Measurements from ENCODE around the gene RNF130. TPM values are rescaled to one million over a fixed set of nuclear protein-coding genes. Genes with fewer than 3 reads are reported as not detected.

Gene RNF130
- polyA plus RNA-seq, 1 experiment: 32.7 TPM

DNA sequence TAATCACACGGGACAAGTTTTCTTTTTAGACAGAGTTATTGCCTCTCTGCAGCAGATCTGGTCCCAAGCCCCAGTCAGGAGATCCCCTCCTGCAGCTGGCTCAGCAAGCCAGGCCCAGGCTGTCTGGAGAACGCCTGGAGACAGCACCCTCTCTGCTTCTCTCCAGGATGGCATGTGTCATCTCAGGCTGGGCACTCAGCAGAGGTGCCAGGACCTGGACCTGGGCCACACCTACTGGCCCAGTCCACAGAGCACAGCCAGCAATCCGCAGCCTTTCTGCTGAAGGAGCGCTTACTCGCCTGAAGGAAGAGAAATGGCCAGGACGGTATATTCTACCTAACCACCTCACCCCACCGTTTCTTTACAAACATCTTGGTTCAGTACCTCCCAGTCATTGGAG is 159.2 kb downstream of the RNF130 start:
- ChIA-PET POLR2A (no interaction called here), CTCF (no interaction called here)
- no peaks in the 10 kb centered on the region for H3K36me3 ChIP-seq (ENCODE audit: control insufficient read depth, insufficient read depth, low read length)
- H3K4me3 ChIP-seq (ENCODE audit: low read depth, low read length): no peak overlapping the region
- DNase-seq (ENCODE audit: low read depth): no peak
- TF ChIP-seq, protein P1, sequence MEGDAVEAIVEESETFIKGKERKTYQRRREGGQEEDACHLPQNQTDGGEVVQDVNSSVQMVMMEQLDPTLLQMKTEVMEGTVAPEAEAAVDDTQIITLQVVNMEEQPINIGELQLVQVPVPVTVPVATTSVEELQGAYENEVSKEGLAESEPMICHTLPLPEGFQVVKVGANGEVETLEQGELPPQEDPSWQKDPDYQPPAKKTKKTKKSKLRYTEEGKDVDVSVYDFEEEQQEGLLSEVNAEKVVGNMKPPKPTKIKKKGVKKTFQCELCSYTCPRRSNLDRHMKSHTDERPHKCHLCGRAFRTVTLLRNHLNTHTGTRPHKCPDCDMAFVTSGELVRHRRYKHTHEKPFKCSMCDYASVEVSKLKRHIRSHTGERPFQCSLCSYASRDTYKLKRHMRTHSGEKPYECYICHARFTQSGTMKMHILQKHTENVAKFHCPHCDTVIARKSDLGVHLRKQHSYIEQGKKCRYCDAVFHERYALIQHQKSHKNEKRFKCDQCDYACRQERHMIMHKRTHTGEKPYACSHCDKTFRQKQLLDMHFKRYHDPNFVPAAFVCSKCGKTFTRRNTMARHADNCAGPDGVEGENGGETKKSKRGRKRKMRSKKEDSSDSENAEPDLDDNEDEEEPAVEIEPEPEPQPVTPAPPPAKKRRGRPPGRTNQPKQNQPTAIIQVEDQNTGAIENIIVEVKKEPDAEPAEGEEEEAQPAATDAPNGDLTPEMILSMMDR (IDR thresholded peaks at IDR 0.05; ENCODE audit: insufficient read depth, low read depth, low read length): no peak
- H3K27me3 ChIP-seq (ENCODE audit: control insufficient read depth, insufficient read depth, low read length): no peaks in the 10 kb centered on the region; the same call in 1 of the 2 replicates

DNA sequence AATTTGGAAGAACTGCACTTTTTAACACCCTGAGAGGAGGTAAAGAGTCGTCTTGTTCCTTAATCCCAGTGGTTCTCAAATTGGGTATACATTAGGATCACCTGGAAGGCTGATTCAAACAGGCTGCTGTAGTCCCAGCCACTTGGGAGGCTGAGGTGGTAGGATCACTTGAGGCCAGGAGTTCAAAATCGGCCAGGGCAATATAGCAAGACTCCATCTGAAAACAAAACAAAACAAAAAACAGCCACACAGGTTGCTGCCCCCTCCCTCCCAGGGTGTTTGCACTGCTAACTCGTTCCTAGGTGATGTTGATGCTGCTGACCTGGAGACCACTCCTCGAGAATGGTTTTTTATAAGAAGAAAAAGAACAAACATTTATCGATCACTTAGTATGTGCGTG is 162.3 kb downstream of the RNF130 start:
- Histone ChIP-seq H3K4me3 (ENCODE audit: low read depth, low read length) (no peak overlapping the region), H3K27me3 (ENCODE audit: control insufficient read depth, insufficient read depth, low read length) (no peaks in the 10 kb centered on the region), H3K36me3 (ENCODE audit: control insufficient read depth, insufficient read depth, low read length) (peaks cover 4% of the 10 kb centered on the region; the same call in 1 of the 2 replicates)
- no peak for DNase-seq (ENCODE audit: low read depth)
- TF ChIP-seq, protein P1 (IDR thresholded peaks at IDR 0.05; ENCODE audit: insufficient read depth, low read depth, low read length): no peak
- ChIA-PET POLR2A (no interaction called here), CTCF (interaction anchor here (0.7 to 1.5 kb wide), 3 partner anchors 12 to 116 kb away, joined by 3 to 12 read pairs (median 3); no protein-coding TSS in a partner anchor)

DNA sequence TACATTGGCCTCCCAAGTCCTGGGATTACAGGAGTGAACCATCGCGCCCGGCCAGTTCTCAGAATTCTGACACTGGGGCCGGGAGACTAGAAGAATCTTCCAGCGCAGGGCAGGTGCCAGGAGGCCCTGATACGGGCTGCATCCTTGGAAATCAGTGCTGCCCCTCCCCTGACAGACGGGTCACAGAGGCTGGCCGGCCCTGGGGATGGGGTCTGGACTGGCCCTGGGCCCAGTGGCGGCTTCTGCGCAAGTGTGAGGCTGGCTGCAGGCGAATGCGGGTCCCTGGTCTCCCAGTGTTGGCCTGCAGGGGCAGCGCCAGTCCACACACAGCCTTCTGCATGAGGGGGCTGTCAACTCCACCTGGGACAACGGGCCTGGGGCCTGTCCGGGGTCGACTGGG is 163.0 kb downstream of the RNF130 start:
- no peak for DNase-seq (ENCODE audit: low read depth)
- ChIA-PET POLR2A (no interaction called here), CTCF (interaction anchor here (0.7 to 1.5 kb wide), 6 partner anchors 8 to 117 kb away, joined by 3 to 12 read pairs (median 4); no protein-coding TSS in a partner anchor)
- TF ChIP-seq, protein P1 (IDR thresholded peaks at IDR 0.05; ENCODE audit: insufficient read depth, low read depth, low read length): no peak
- Histone ChIP-seq H3K36me3 (ENCODE audit: control insufficient read depth, insufficient read depth, low read length) (peaks cover 4% of the 10 kb centered on the region), H3K4me3 (ENCODE audit: low read depth, low read length) (no peak overlapping the region), H3K27me3 (ENCODE audit: control insufficient read depth, insufficient read depth, low read length) (no peaks in the 10 kb centered on the region)

DNA sequence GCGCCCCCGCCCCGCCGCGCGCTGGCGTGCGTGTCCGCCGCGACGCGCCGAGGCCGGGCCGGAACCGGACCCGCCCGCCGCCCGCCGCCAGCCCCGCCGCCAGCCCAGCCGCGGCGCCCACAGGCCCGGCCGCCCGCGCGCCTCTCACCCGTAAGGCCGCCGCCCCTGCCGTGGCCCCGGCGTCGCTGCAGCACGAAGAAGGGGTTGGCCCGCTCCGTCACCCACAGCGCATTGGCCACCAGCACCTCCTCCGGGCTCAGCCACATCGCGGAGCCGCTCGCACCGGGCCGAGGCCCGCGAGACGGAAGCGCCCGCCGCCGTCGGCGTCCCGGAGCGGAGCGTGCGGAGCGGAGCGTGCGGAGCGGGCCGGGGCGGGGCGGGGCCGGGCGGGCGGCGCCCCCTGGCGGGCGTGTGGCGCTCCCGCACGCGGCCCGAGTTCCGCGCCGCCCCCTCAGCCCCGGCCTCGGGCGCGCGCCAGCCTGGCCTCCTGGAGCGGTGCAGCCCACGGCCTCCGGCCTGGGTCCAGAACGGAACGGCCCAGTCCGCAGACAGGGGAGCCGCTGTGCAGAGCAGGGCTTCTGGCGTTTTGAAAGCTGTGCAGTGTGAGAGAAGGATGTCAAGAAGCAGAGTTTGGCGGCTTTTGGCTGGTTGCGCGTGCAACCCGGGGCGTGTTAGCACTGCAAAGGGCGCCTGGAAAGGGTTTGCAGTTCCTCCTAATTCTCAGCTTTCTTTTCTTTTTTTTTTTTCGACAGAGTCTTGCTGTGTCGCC is 163.8 kb downstream of the RNF130 start, which contains the start of gene TBC1D9B:
Gene TBC1D9B (minus strand): TSS at position 342 of the 769 bp plus-strand sequence. CDS start 76 bp downstream, at position 266.
- ChIA-PET CTCF (interaction anchor here (0.7 to 2.7 kb wide), 8 partner anchors 8 to 145 kb away, joined by 3 to 12 read pairs (median 4); no protein-coding TSS in a partner anchor), POLR2A (no interaction called here)
- Histone ChIP-seq H3K27me3 (ENCODE audit: control insufficient read depth, insufficient read depth, low read length) (no peaks in the 10 kb centered on the region), H3K4me3 (ENCODE audit: low read depth, low read length) (peak within 1 kb of the TSS; percentile 79), H3K36me3 (ENCODE audit: control insufficient read depth, insufficient read depth, low read length) (peaks cover 7% of the 10 kb centered on the region)
- DNase-seq (ENCODE audit: low read depth): no peak
- TF ChIP-seq, protein P1 (IDR thresholded peaks at IDR 0.05; ENCODE audit: insufficient read depth, low read depth, low read length): no peak

DNA sequence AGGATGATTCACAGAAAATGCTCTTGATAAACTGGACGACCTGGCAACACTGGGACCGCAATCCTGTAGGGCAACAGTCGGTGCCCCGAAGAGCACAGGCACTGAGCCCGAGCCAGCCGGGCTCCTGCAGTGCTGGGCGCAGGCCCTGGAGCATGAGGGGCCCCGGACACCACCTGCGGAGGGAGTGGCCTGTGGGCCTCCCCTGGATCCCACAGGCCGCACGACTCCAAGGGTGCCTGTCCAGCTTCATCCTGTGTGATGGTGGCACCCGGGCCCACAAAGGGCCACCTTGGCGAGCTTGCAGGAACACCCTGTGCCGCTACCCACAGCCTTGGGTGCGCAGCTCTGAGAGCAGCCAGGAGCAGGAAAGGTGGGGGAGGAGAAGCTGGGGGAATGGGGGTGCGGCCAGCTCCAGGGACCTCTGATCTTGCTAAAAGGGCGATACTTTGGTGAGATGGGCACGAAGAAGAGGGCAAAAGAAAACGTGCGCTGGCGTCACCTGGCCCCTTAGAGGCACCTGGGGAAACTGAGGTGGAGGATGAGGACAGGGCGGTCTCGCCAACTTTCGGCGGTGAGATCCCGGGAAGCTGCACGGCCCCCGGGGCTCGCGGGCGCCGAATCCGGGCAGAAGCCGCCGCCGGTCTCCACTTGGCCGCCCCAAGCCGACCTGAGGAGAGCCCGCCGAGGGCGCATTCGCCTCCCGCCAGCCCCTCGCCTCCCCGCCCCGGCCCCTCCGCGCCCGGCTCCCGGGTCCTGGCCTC is 164.6 kb downstream of the RNF130 start:
- Histone ChIP-seq H3K36me3 (ENCODE audit: control insufficient read depth, insufficient read depth, low read length) (peaks cover 12% of the 10 kb centered on the region), H3K27me3 (ENCODE audit: control insufficient read depth, insufficient read depth, low read length) (no peaks in the 10 kb centered on the region), H3K4me3 (ENCODE audit: low read depth, low read length) (peak overlapping the region; percentile 79)
- TF ChIP-seq, protein P1 (IDR thresholded peaks at IDR 0.05; ENCODE audit: insufficient read depth, low read depth, low read length): no peak
- POLR2A ChIA-PET: no interaction called here
- CTCF ChIA-PET: interaction anchor here (0.6 to 2.7 kb wide), 4 partner anchors 16 to 144 kb away, joined by 3 to 9 read pairs (median 3); no protein-coding TSS in a partner anchor
- no peak for DNase-seq (ENCODE audit: low read depth)
